Lower leg skin (tissue), 4 donors: ENCODE results near the gene APBB2. TPM values are rescaled to one million over a fixed set of nuclear protein-coding genes. Genes with fewer than 3 reads are reported as not detected.
"Not testable (repeated sequence)": the region's sequence is repeated elsewhere in the genome, so short reads cannot be mapped to it uniquely, and the experiment has no call there.

ENCODE experiments used
- DNase-seq, 2 donors: peaks; one replicate each; pipeline ENCODE4 v3.0.0-alpha.2; 2019; ENCODE audit warnings: low spot score in 2 of 2
- H3K4me3 ChIP-seq: fragments of 200-600 bp; sonication (generic); 2 replicates; pipeline ENCODE4 v1.5.1; 2017; ENCODE audit warnings: mild to moderate bottlenecking, low read depth; ENCODE audit not compliant: poor library complexity, severe bottlenecking
- CTCF ChIP-seq, 3 donors: fragments of 450-650 bp; IDR thresholded peaks; one replicate each; pipeline ENCODE4 v1.5.1; 2016; ENCODE audit warnings: antibody characterized with exemption in 3 of 3, mild to moderate bottlenecking in 3 of 3, moderate library complexity in 2 of 3
- POLR2A ChIP-seq, 2 donors: fragments of 450-650 bp; IDR thresholded peaks; one replicate each; pipeline ENCODE4 v1.6.1; 2016 to 2017; ENCODE audit warnings: antibody characterized with exemption in 2 of 2, mild to moderate bottlenecking in 1 of 2, moderate library complexity in 1 of 2
- WGBS, 2 donors: methylation state at CpG; one replicate each; pipeline ENCODE4 v1.1.5; 2018; 5-methylcytosine and 5-hydroxymethylcytosine counted together
- intact Hi-C: fragments of 100-400 bp; cut with DNase I; formaldehyde crosslinking; loops from one replicate; pipeline ENCODE4 v1.15.0; 2023; ENCODE audit warnings: low total_unique reads
- total RNA-seq, 4 donors: library from RNA; depleted of rRNA; stranded (reverse); fragments of >200 nt; gene quantifications; one replicate each; pipeline ENCODE4 v1.1.0, GENCODE V29; 2016

Gene APBB2
- total RNA-seq, 4 donors from 2014 or later: 24.0 to 49.2 (median 43.3) TPM

GRCh38 chr4:40998675-40999358 lies 215.5 kb downstream of the APBB2 start:
- TF ChIP-seq POLR2A (IDR thresholded peaks at IDR 0.05): no peak
- no peak for TF ChIP-seq CTCF (IDR thresholded peaks at IDR 0.05)
- DNase-seq: peak in 1 of 2 donors; percentile 25
- WGBS, 2 donors: 44 to 61% methylated on average over 10 of the region's 10 CpGs
- H3K4me3 ChIP-seq: no peak overlapping the region
- intact Hi-C loops: no loop called here

- TF ChIP-seq POLR2A (IDR thresholded peaks at IDR 0.05) (no peak), CTCF (IDR thresholded peaks at IDR 0.05) (no peak)
- no peak overlapping the region for H3K4me3 ChIP-seq
- 69 to 81% methylated on average over 2 of the region's 2 CpGs for WGBS, 2 donors
- intact Hi-C loops: no loop called here
- no peak for DNase-seq
Observed at GRCh38 chr4:40995850-40996249, 218.5 kb downstream of the APBB2 start.

- DNase-seq, H3K4me3 ChIP-seq, intact Hi-C loops: not testable (repeated sequence)
- WGBS, 2 donors: 58 to 60% methylated on average over 4 of the region's 4 CpGs
Observed at GRCh38 chr4:40994321-40994720, 220.0 kb downstream of the APBB2 start.

- DNase-seq, H3K4me3 ChIP-seq, intact Hi-C loops: not testable (repeated sequence)
- 69 to 71% methylated on average over 2 of the region's 2 CpGs for WGBS, 2 donors
Observed at GRCh38 chr4:40993296-40993693, 221.0 kb downstream of the APBB2 start.

- TF ChIP-seq CTCF (IDR thresholded peaks at IDR 0.05) (no peak), POLR2A (IDR thresholded peaks at IDR 0.05) (no peak)
- intact Hi-C loops: no loop called here
- no peak overlapping the region for H3K4me3 ChIP-seq
- 76 to 81% methylated on average over 17 of the region's 17 CpGs for WGBS, 2 donors
- DNase-seq: no peak
Observed at GRCh38 chr4:40992472-40993295, 221.7 kb downstream of the APBB2 start.

GRCh38 chr4:40991908-40992307 lies 222.4 kb downstream of the APBB2 start:
- WGBS, 2 donors: 89 to 94% methylated on average over 3 of the region's 3 CpGs
- intact Hi-C loops: no loop called here
- no peak overlapping the region for H3K4me3 ChIP-seq
- no peak for DNase-seq
- TF ChIP-seq POLR2A (IDR thresholded peaks at IDR 0.05): no peak
- TF ChIP-seq CTCF (IDR thresholded peaks at IDR 0.05): no peak
